Neuronal stem cell (in vitro differentiated cells): ENCODE results near the gene LTK.

Experiments
- DNase-seq: peaks from one replicate; pipeline ENCODE4 v3.0.0-alpha.2; 2013; ENCODE audit warnings: low spot score
- H2AFZ ChIP-seq: one replicate; pipeline ENCODE4 v1.6.1; 2013; ENCODE audit warnings: mild to moderate bottlenecking, low read length, inconsistent platforms
- H2AK5ac ChIP-seq: 2 replicates; pipeline ENCODE4 v1.6.1; 2013; ENCODE audit warnings: low read depth, mild to moderate bottlenecking, inconsistent platforms, low read length, moderate library complexity, mixed read lengths
- H2BK120ac ChIP-seq: 2 replicates; pipeline ENCODE4 v1.6.1; 2013; ENCODE audit warnings: low read depth, mild to moderate bottlenecking, inconsistent platforms, low read length, moderate library complexity, mixed read lengths
- H2BK12ac ChIP-seq: one replicate; pipeline ENCODE4 v1.6.1; 2013; ENCODE audit warnings: low read length, inconsistent platforms
- H2BK15ac ChIP-seq: 2 replicates; pipeline ENCODE4 v1.6.1; 2013; ENCODE audit warnings: mild to moderate bottlenecking, low read length, inconsistent platforms, mixed read lengths
- H2BK5ac ChIP-seq: one replicate; pipeline ENCODE4 v1.6.1; 2013; ENCODE audit warnings: inconsistent platforms, mild to moderate bottlenecking, low read length, moderate library complexity
- H3K14ac ChIP-seq: one replicate; pipeline ENCODE4 v1.6.1; 2013; ENCODE audit warnings: low read length, inconsistent platforms
- H3K18ac ChIP-seq: 2 replicates; pipeline ENCODE4 v1.6.1; 2013; ENCODE audit warnings: low read length, inconsistent platforms
- H3K23ac ChIP-seq: 2 replicates; pipeline ENCODE4 v1.6.1; 2013; ENCODE audit warnings: low read depth, mild to moderate bottlenecking, mixed read lengths, low read length, inconsistent platforms; ENCODE audit not compliant: poor library complexity
- H3K27ac ChIP-seq: replicated peaks from 3 replicates; pipeline ENCODE4 v1.5.1; 2013; ENCODE audit warnings: low read length, inconsistent platforms
- H3K27me3 ChIP-seq, 3 experiments: 2 replicates each; pipeline ENCODE4 v1.6.1; 2013; ENCODE audit warnings: low read length in 3 of 3, mild to moderate bottlenecking in 2 of 3, inconsistent platforms in 1 of 3, low read depth in 1 of 3, mixed read lengths in 1 of 3, moderate library complexity in 1 of 3; ENCODE audit not compliant: control insufficient read depth in 3 of 3, insufficient read depth in 3 of 3
- H3K36me3 ChIP-seq, 2 donors: replicated peaks in 1 of 2; 2 replicates each; pipeline ENCODE4 v1.6.1; 2013; ENCODE audit warnings: low read length in 2 of 2; ENCODE audit not compliant: control insufficient read depth in 2 of 2, insufficient read depth in 2 of 2
- H3K4ac ChIP-seq: 2 replicates; pipeline ENCODE4 v1.6.1; 2013; ENCODE audit warnings: inconsistent platforms, mild to moderate bottlenecking, low read length, moderate library complexity
- H3K4me1 ChIP-seq, 2 donors: 1 replicate in 1 of 2; 2 replicates in 1 of 2; pipeline ENCODE4 v1.6.1; 2013; ENCODE audit warnings: low read length in 2 of 2, low read depth in 1 of 2; ENCODE audit not compliant: control insufficient read depth in 2 of 2, insufficient read depth in 1 of 2
- H3K4me2 ChIP-seq: one replicate; pipeline ENCODE4 v1.6.1; 2013; ENCODE audit warnings: mild to moderate bottlenecking, low read length, inconsistent platforms; ENCODE audit not compliant: insufficient read depth, poor library complexity, severe bottlenecking
- H3K4me3 ChIP-seq, 2 donors: 2 replicates each; pipeline ENCODE4 v1.5.1; 2013; ENCODE audit warnings: low read length in 2 of 2, mild to moderate bottlenecking in 2 of 2, inconsistent platforms in 1 of 2, moderate library complexity in 1 of 2
- H3K79me1 ChIP-seq: one replicate; pipeline ENCODE4 v1.6.1; 2013; ENCODE audit warnings: low read depth, mild to moderate bottlenecking, inconsistent platforms, low read length, moderate library complexity
- H3K9ac ChIP-seq: one replicate; pipeline ENCODE4 v1.6.1; 2013; ENCODE audit warnings: mild to moderate bottlenecking, low read depth, low read length, inconsistent platforms; ENCODE audit not compliant: poor library complexity
- H3K9me3 ChIP-seq, 2 donors: replicated peaks in 1 of 2; 2 replicates each; pipeline versions ENCODE3 to v1.6.1; 2013; ENCODE audit warnings: low read length in 2 of 2, mild to moderate bottlenecking in 2 of 2, inconsistent platforms in 1 of 2, low read depth in 1 of 2, mixed read lengths in 1 of 2, moderate library complexity in 1 of 2; ENCODE audit not compliant: control insufficient read depth in 2 of 2, insufficient read depth in 1 of 2
- H4K8ac ChIP-seq: one replicate; pipeline ENCODE4 v1.6.1; 2013; ENCODE audit warnings: low read depth, mild to moderate bottlenecking, inconsistent platforms, low read length, moderate library complexity
- H4K91ac ChIP-seq: one replicate; pipeline ENCODE4 v1.6.1; 2013; ENCODE audit warnings: low read length, low read depth, mild to moderate bottlenecking, inconsistent platforms; ENCODE audit not compliant: poor library complexity
- WGBS, 2 donors: extraction: QIAGEN DNeasy Blood & Tissue Kit; methylation state at CpG; one replicate each; pipeline ENCODE4 v1.1.7; 2013; ENCODE audit warnings: missing lambda C conversion rate in 2 of 2, mixed read lengths in 1 of 2; ENCODE audit not compliant: insufficient read length in 2 of 2, insufficient replicate concordance in 1 of 2; ENCODE audit errors: extremely low coverage in 2 of 2; 5-methylcytosine and 5-hydroxymethylcytosine counted together

The LTK gene

GRCh38 chr15:41521614-41522013 lies 8.0 kb upstream of the LTK start:
- no peak for DNase-seq
- Histone ChIP-seq H3K14ac (no peak overlapping the region), H3K4me1 (no peaks in the 10 kb centered on the region), H4K91ac (no peak overlapping the region), H3K79me1 (no peaks in the 10 kb centered on the region), H3K4me3 (no peak overlapping the region), H4K8ac (no peak overlapping the region), H2BK12ac (no peak overlapping the region), H2AFZ (no peak overlapping the region), H2BK5ac (no peak overlapping the region), H2BK15ac (no peak overlapping the region), H3K4me2 (no peak overlapping the region), H3K9me3 (peaks cover 0 to 2% of the 10 kb centered on the region in 2 donors), H2AK5ac (no peak overlapping the region), H2BK120ac (no peak overlapping the region), H3K18ac (no peak overlapping the region), H3K23ac (no peak overlapping the region), H3K9ac (no peak overlapping the region), H3K36me3 (peaks cover 22 to 73% of the 10 kb centered on the region in 2 donors), H3K27ac (no peak overlapping the region), H3K27me3 (no peaks in the 10 kb centered on the region), H3K4ac (no peak overlapping the region)
- WGBS, 2 donors: no CpG with 5 or more reads among the region's 9 CpGs

- H3K36me3 ChIP-seq: peaks cover 16 to 68% of the 10 kb centered on the region in 2 donors
- H3K27me3 ChIP-seq: no peaks in the 10 kb centered on the region
- H3K4ac ChIP-seq: no peak overlapping the region
- H2BK5ac ChIP-seq: no peak overlapping the region
- H2AK5ac ChIP-seq: no peak overlapping the region
- H3K18ac ChIP-seq: peak overlapping the region; percentile 31
- no peak for DNase-seq
- H4K8ac ChIP-seq: no peak overlapping the region
- H3K27ac ChIP-seq: no peak overlapping the region
- H2BK15ac ChIP-seq: no peak overlapping the region
- H3K4me2 ChIP-seq: no peak overlapping the region
- H3K79me1 ChIP-seq: no peaks in the 10 kb centered on the region
- no peak overlapping the region for H4K91ac ChIP-seq
- H3K4me1 ChIP-seq: no peaks in the 10 kb centered on the region
- WGBS, 2 donors: no CpG with 5 or more reads among the region's 17 CpGs
- no peak overlapping the region for H2BK12ac ChIP-seq
- no peak overlapping the region for H2BK120ac ChIP-seq
- H3K4me3 ChIP-seq: no peak overlapping the region
- H3K23ac ChIP-seq: no peak overlapping the region
- peak overlapping the region; percentile 56 for H3K14ac ChIP-seq
- no peak overlapping the region for H3K9ac ChIP-seq
- peaks cover 0 to 2% of the 10 kb centered on the region in 2 donors for H3K9me3 ChIP-seq
- H2AFZ ChIP-seq: no peak overlapping the region
Observed at GRCh38 chr15:41520636-41521035, 7.0 kb upstream of the LTK start.

GRCh38 chr15:41517895-41518449 lies 4.3 kb upstream of the LTK start:
- Histone ChIP-seq H3K14ac (no peak overlapping the region), H2BK15ac (no peak overlapping the region), H3K4me3 (no peak overlapping the region)

GRCh38 chr15:41512940-41513505 lies 604 bp downstream of the LTK start:
- H3K18ac ChIP-seq: no peak overlapping the region
- no peak overlapping the region for H2AK5ac ChIP-seq
- H4K8ac ChIP-seq: no peak overlapping the region
- peak; percentile 38 for DNase-seq
- H2AFZ ChIP-seq: peak overlapping the region; percentile 89
- H2BK5ac ChIP-seq: no peak overlapping the region
- H3K27me3 ChIP-seq: peaks cover 26 to 60% (median 52%) of the 10 kb centered on the region in 3 experiments
- no peak overlapping the region for H3K4ac ChIP-seq
- no peak overlapping the region for H4K91ac ChIP-seq
- no peaks in the 10 kb centered on the region for H3K9me3 ChIP-seq
- H3K36me3 ChIP-seq: peaks cover 5 to 18% of the 10 kb centered on the region in 2 donors
- peak overlapping the region; percentile 92 for H3K23ac ChIP-seq
- H3K4me2 ChIP-seq: peak overlapping the region; percentile 65
- H3K4me3 ChIP-seq: peak overlapping the region in 1 of 2 donors; percentile 67
- no peak overlapping the region for H3K27ac ChIP-seq
- H3K4me1 ChIP-seq: peaks cover 8 to 12% of the 10 kb centered on the region in 2 donors
- H2BK15ac ChIP-seq: no peak overlapping the region
- H2BK120ac ChIP-seq: no peak overlapping the region
- H3K14ac ChIP-seq: peak overlapping the region; percentile 57
- WGBS, 2 donors: no CpG with 5 or more reads among the region's 40 CpGs
- H3K9ac ChIP-seq: no peak overlapping the region
- H3K79me1 ChIP-seq: no peaks in the 10 kb centered on the region
- H2BK12ac ChIP-seq: no peak overlapping the region

More at GRCh38 chr15:41517895-41518449, 4.3 kb upstream of the LTK start:
- Histone ChIP-seq H3K27me3 (peaks cover 8 to 15% (median 14%) of the 10 kb centered on the region in 3 experiments), H3K9ac (no peak overlapping the region), H4K8ac (no peak overlapping the region), H3K9me3 (peaks cover 0 to 2% of the 10 kb centered on the region in 2 donors), H2AFZ (no peak overlapping the region), H2BK12ac (no peak overlapping the region), H3K36me3 (peaks cover 12 to 46% of the 10 kb centered on the region in 2 donors), H3K4me2 (no peak overlapping the region), H3K18ac (no peak overlapping the region), H3K23ac (no peak overlapping the region), H4K91ac (no peak overlapping the region), H2BK120ac (peak overlapping the region; percentile 13), H3K4me1 (peaks cover 0 to 8% of the 10 kb centered on the region in 2 donors), H3K4ac (no peak overlapping the region), H3K27ac (no peak overlapping the region), H2BK5ac (no peak overlapping the region), H3K79me1 (no peaks in the 10 kb centered on the region), H2AK5ac (no peak overlapping the region)
- no peak for DNase-seq
- WGBS, 2 donors: no CpG with 5 or more reads among the region's 8 CpGs
